Thyroid gland (tissue), 4 donors: ENCODE measurements around the gene SGSH.

Experiments used
- CTCF ChIP-seq, 6 experiments: fragments of 200-600 bp in 3 of 6; fragments of 450-650 bp in 3 of 6; sonication (generic) in 3 of 6; IDR thresholded peaks; one replicate each; pipeline ENCODE4 v1.5.1; 2016 to 2019; ENCODE audit warnings: antibody characterized with exemption in 6 of 6, mild to moderate bottlenecking in 2 of 6, inconsistent platforms in 1 of 6, moderate library complexity in 1 of 6
- POLR2A ChIP-seq, 2 donors: fragments of 450-650 bp; IDR thresholded peaks; one replicate each; pipeline ENCODE4 v1.6.1; 2017; ENCODE audit warnings: antibody characterized with exemption in 2 of 2, mild to moderate bottlenecking in 2 of 2, moderate library complexity in 1 of 2

DNA sequence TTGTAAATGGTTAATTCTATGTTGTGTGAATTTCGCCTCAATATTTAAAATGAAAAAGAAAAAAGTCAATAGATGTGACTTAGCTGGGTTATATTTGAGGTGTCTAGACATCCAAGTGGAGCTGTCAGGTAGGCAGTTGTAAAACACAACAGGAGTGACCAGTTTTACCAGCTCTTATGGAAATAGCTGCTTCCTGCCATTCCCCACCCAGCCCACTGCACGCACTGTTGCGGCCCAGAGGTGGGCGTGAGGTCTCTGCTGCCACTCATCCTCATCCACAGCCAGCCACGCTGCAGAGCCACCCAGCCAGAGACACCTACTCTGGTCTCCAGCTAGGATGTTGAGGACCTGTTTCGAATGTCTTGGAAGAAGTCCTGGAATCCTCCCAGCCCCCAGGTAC is 53.7 kb downstream of the SGSH start:
- no peak for TF ChIP-seq POLR2A (IDR thresholded peaks at IDR 0.05)
- TF ChIP-seq CTCF (IDR thresholded peaks at IDR 0.05), result no peak
